IMR-90 (cell line): Measurements from ENCODE around the gene GGA3. TPM values are rescaled to one million over a fixed set of nuclear protein-coding genes. Genes with fewer than 3 reads are reported as not detected.

Source experiments
- ATAC-seq: fragments of 200-7000 bp; cut with Tn5 transposase; 2 replicates; pipeline ENCODE4 v1.9.1; 2020; ENCODE audit warnings: low read depth, mild to moderate bottlenecking, moderate library complexity
- BruUV-seq: library from RNA; stranded (reverse); fragments of 400-500 nt; replicated peaks from 2 replicates; lab custom pipeline; 2021; lab: Mats Ljungman, UMichigan
- CTCF ChIA-PET: fragments of 300-600 bp; formaldehyde crosslinking; extraction: SDS; loops from one replicate; lab custom pipeline; 2021; ENCODE audit warnings: antibody characterized with exemption; lab: Yijun Ruan, JAX
- POLR2A ChIA-PET: fragments of 300-600 bp; sonication (Branson Sonifier 250); formaldehyde crosslinking; loops from one replicate; lab custom pipeline; 2022; ENCODE audit warnings: antibody characterized with exemption; ENCODE audit not compliant: unreplicated experiment; lab: Charles Lee
- DNase-seq: peaks from one replicate; pipeline ENCODE4 v3.0.0; 2013
- H2AFZ ChIP-seq: replicated peaks from 2 replicates; pipeline ENCODE3; 2013; ENCODE audit warnings: low read length, mild to moderate bottlenecking; ENCODE audit not compliant: poor library complexity
- H2AK5ac ChIP-seq: 2 replicates; pipeline ENCODE4 v1.6.1; 2013; ENCODE audit warnings: low read depth, low read length, inconsistent platforms
- H2AK9ac ChIP-seq: replicated peaks from 2 replicates; pipeline ENCODE3; 2013; ENCODE audit warnings: mild to moderate bottlenecking, low read depth, low read length, moderate library complexity; ENCODE audit not compliant: poor library complexity
- H2BK120ac ChIP-seq: 2 replicates; pipeline ENCODE4 v1.6.1; 2013; ENCODE audit warnings: low read depth, low read length, inconsistent platforms
- H2BK15ac ChIP-seq: 3 replicates; pipeline ENCODE4 v1.6.1; 2013; ENCODE audit warnings: low read depth, low read length, inconsistent platforms
- H2BK20ac ChIP-seq: 2 replicates; pipeline ENCODE4 v1.6.1; 2013; ENCODE audit warnings: low read depth, mild to moderate bottlenecking, inconsistent platforms, low read length, moderate library complexity
- H2BK5ac ChIP-seq: 2 replicates; pipeline ENCODE4 v1.6.1; 2013; ENCODE audit warnings: mild to moderate bottlenecking, low read depth, low read length, inconsistent platforms; ENCODE audit not compliant: poor library complexity, severe bottlenecking
- H3K14ac ChIP-seq: replicated peaks from 2 replicates; pipeline ENCODE4 v1.6.1; 2013; ENCODE audit warnings: low read depth, low read length, inconsistent platforms
- H3K18ac ChIP-seq: 2 replicates; pipeline ENCODE4 v1.6.1; 2013; ENCODE audit warnings: low read depth, low read length, control low read depth
- H3K23ac ChIP-seq: 2 replicates; pipeline ENCODE4 v1.6.1; 2013; ENCODE audit warnings: low read depth, low read length, inconsistent platforms
- H3K27ac ChIP-seq: 2 replicates; pipeline ENCODE4 v1.5.1; 2013; ENCODE audit warnings: mild to moderate bottlenecking, control low read depth, low read length; ENCODE audit not compliant: insufficient read depth
- H3K27me3 ChIP-seq: 2 replicates; pipeline ENCODE4 v1.6.1; 2013; ENCODE audit warnings: low read length; ENCODE audit not compliant: control insufficient read depth, insufficient read depth
- H3K36me3 ChIP-seq: 2 replicates; pipeline ENCODE4 v1.6.1; 2013; ENCODE audit warnings: low read length, mixed read lengths; ENCODE audit not compliant: control insufficient read depth, insufficient read depth
- H3K4ac ChIP-seq: 2 replicates; pipeline ENCODE4 v1.6.1; 2013; ENCODE audit warnings: low read depth, low read length, inconsistent platforms
- H3K4me1 ChIP-seq: 2 replicates; pipeline ENCODE4 v1.6.1; 2013; ENCODE audit warnings: low read length, mixed read lengths; ENCODE audit not compliant: control insufficient read depth, insufficient read depth
- H3K4me2 ChIP-seq: 2 replicates; pipeline ENCODE4 v1.6.1; 2013; ENCODE audit warnings: low read depth, mild to moderate bottlenecking, control low read depth, low read length, moderate library complexity
- H3K4me3 ChIP-seq: 2 replicates; pipeline ENCODE4 v1.5.1; 2013; ENCODE audit warnings: low read depth, mild to moderate bottlenecking, control low read depth, low read length, moderate library complexity; ENCODE audit not compliant: insufficient read depth
- H3K56ac ChIP-seq: 2 replicates; pipeline ENCODE4 v1.6.1; 2013; ENCODE audit warnings: low read length, inconsistent platforms; ENCODE audit not compliant: insufficient read depth; ENCODE audit errors: extremely low read depth
- H3K79me1 ChIP-seq, 2 experiments: 2 replicates each; pipeline ENCODE4 v1.6.1; 2013; ENCODE audit warnings: low read length in 2 of 2, inconsistent platforms in 1 of 2, low read depth in 1 of 2
- H3K9ac ChIP-seq: 2 replicates; pipeline ENCODE4 v1.6.1; 2013; ENCODE audit warnings: low read depth, low read length, control low read depth
- H3K9me1 ChIP-seq: 2 replicates; pipeline ENCODE4 v1.6.1; 2013; ENCODE audit warnings: low read length, inconsistent platforms; ENCODE audit not compliant: insufficient read depth
- H3K9me3 ChIP-seq: 2 replicates; pipeline ENCODE4 v1.6.1; 2013; ENCODE audit warnings: low read length; ENCODE audit not compliant: control insufficient read depth, insufficient read depth
- H4K20me1 ChIP-seq: 2 replicates; pipeline ENCODE4 v1.6.1; 2013; ENCODE audit warnings: low read length, inconsistent platforms; ENCODE audit not compliant: insufficient read depth
- H4K5ac ChIP-seq: 2 replicates; pipeline ENCODE4 v1.6.1; 2013; ENCODE audit warnings: mild to moderate bottlenecking, low read depth, low read length, control low read depth
- H4K8ac ChIP-seq, 2 experiments: 2 replicates each; pipeline ENCODE4 v1.6.1; 2013; ENCODE audit warnings: low read depth in 2 of 2, low read length in 2 of 2, control low read depth in 1 of 2, inconsistent platforms in 1 of 2
- H4K91ac ChIP-seq: 2 replicates; pipeline ENCODE4 v1.6.1; 2013; ENCODE audit warnings: low read depth, low read length, inconsistent platforms; ENCODE audit not compliant: insufficient read depth
- BHLHE40 ChIP-seq: fragments of 150-350 bp; IDR thresholded peaks from 2 replicates; pipeline ENCODE4 v1.6.1; 2016; ENCODE audit warnings: mild to moderate bottlenecking, low read depth, low read length
- CTCF ChIP-seq: conservative IDR thresholded peaks from 2 replicates; pipeline ENCODE4 v1.5.1; 2012; ENCODE audit warnings: mild to moderate bottlenecking, low read depth, low read length, improper control_type of control experiment
- WGBS, 2 experiments: methylation state at CpG; one replicate each; pipeline versions ENCODE4 v1.1.5 to v1.1.7; 2013; ENCODE audit warnings: missing lambda C conversion rate in 2 of 2; ENCODE audit not compliant: insufficient read length in 1 of 2; ENCODE audit errors: extremely low coverage in 2 of 2; 5-methylcytosine and 5-hydroxymethylcytosine counted together
- dilution Hi-C: fragments of 300-500 bp; cut with HindIII; formaldehyde crosslinking; loops from one replicate; pipeline ENCODE4 v1.14.3; 2018; ENCODE audit warnings: low sequenced_read_pairs; ENCODE audit not compliant: unreplicated experiment
- in situ Hi-C: fragments of 300-500 bp; cut with MboI; formaldehyde crosslinking; loops from 3 replicates; pipeline ENCODE4 v1.14.3; 2019; ENCODE audit warnings: low sequenced_read_pairs, inconsistent platforms, mixed read lengths
- intact Hi-C: fragments of 100-400 bp; cut with micrococcal nuclease; formaldehyde crosslinking; loops from 2 replicates; pipeline ENCODE4 v1.10.0; 2022
- polyA plus RNA-seq, 3 experiments: library from polyadenylated mRNA; depleted of rRNA; stranded (reverse); fragments of >200 nt; gene quantifications; 2 replicates each; pipeline ENCODE4 v1.2.3, GENCODE V29; 2012; ENCODE audit warnings: low replicate concordance in 1 of 3
- total RNA-seq: library from RNA; depleted of rRNA; stranded (reverse); fragments of >200 nt; gene quantifications from 2 replicates; pipeline ENCODE4 v1.2.3, GENCODE V29; 2012

Gene GGA3
- total and polyA plus RNA-seq, 2 of the 4 experiments (the other 2 are of a cell fraction): 15.1 to 35.2 TPM

GRCh38 chr17:75205793-75206163 lies 55.6 kb downstream of the GGA3 start:
- H2BK20ac ChIP-seq: no peak overlapping the region
- H3K27ac ChIP-seq: peak overlapping the region; percentile 98
- peak overlapping the region; percentile 96 for H2AK9ac ChIP-seq
- peak overlapping the region; percentile 99 for H2BK5ac ChIP-seq
- H3K27me3 ChIP-seq: no peaks in the 10 kb centered on the region
- H3K36me3 ChIP-seq: peaks cover 6% of the 10 kb centered on the region; the same call in 1 of the 2 replicates
- H3K9me3 ChIP-seq: no peaks in the 10 kb centered on the region
- peak overlapping the region; percentile 98 for H3K14ac ChIP-seq
- TSS peak; percentile 69 for BruUV-seq
- peak overlapping the region; percentile 79 for H4K5ac ChIP-seq
- WGBS, 2 experiments: 1% methylated on average over 19 of the region's 22 CpGs; no CpG with 5 or more reads in 1 of the 2 experiments
- no peaks in the 10 kb centered on the region; the same call in 1 of the 2 replicates for H4K20me1 ChIP-seq
- ChIA-PET CTCF (interaction anchor here (1.2 kb wide), 1 partner anchor 92 kb away, joined by 4 read pairs; no protein-coding TSS in a partner anchor), POLR2A (no interaction called here)
- peaks cover 3 to 17% of the 10 kb centered on the region in 2 experiments; a peak in 3 of 4 replicates for H3K79me1 ChIP-seq
- H3K4me3 ChIP-seq: peak overlapping the region; percentile 91
- H3K9me1 ChIP-seq: no peaks in the 10 kb centered on the region
- in situ Hi-C loops (loop anchor here (10.0 kb wide), 2 partner anchors 141 to 241 kb away; no protein-coding TSS in a partner anchor), dilution Hi-C loops (no loop called here), intact Hi-C loops (loop anchor here (10.0 kb wide), 1 partner anchor 141 kb away; no protein-coding TSS in a partner anchor)
- H3K56ac ChIP-seq: peak overlapping the region; percentile 92
- TF ChIP-seq CTCF: 0 out of 2 replicates have a peak, but pooled peaks have one; percentile 5
- TF ChIP-seq BHLHE40: no peak
- peak overlapping the region; percentile 89 for H3K4ac ChIP-seq
- H3K9ac ChIP-seq: peak overlapping the region; percentile 95
- ATAC-seq (no peak), DNase-seq (no peak)
- peak overlapping the region; percentile 43; the same call in 1 of the 2 replicates for H3K18ac ChIP-seq
- H3K23ac ChIP-seq: peak overlapping the region; percentile 95
- peak overlapping the region; percentile 84 for H3K4me2 ChIP-seq
- H2BK15ac ChIP-seq: no peak overlapping the region; the same call in 2 of the 3 replicates
- H2AK5ac ChIP-seq: peak overlapping the region; percentile 88
- H2AFZ ChIP-seq: peak overlapping the region; percentile 100
- H4K8ac ChIP-seq: peak overlapping the region; percentile 89 to 99
- no peaks in the 10 kb centered on the region; the same call in 1 of the 2 replicates for H3K4me1 ChIP-seq
- H2BK120ac ChIP-seq: 0 out of 2 replicates have a peak overlapping the region, but pooled peaks have one; percentile 99
- peak overlapping the region; percentile 100 for H4K91ac ChIP-seq
